Middle frontal gyrus (tissue), 1 donor: Measurements from ENCODE around the gene UCN.
A peak's percentile ranks its signal among the peaks of the same experiment; 100 is the strongest.
"Not testable (repeated sequence)": the region's sequence is repeated elsewhere in the genome, so short reads cannot be mapped to it uniquely, and the experiment has no call there.

ENCODE experiments used
- DNase-seq: peaks from one replicate; pipeline ENCODE4 v3.0.0-alpha.2; 2015; ENCODE audit warnings: low spot score; ENCODE audit errors: extremely low spot score

UCN gene

DNA sequence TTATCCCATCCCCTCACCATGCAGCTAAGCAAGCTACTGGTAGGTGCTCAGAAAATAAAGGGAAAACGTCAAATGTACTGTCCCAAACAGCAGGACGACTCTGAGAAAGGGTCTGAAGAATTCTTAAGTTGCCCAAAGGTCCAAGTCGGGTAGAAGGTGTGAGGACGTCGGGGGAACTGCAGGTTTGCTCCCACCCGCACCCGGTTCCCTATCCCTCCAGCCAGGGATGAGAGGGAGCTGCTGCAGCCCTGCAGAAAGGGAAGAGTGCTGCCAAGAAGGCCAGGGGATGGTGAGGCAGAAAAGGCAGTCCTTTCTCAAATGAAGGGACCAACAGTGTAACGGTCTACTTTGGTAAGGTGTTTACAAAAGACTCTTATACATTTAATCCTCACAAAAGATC is 6.9 kb upstream of the UCN start:
- no peak for DNase-seq

DNA sequence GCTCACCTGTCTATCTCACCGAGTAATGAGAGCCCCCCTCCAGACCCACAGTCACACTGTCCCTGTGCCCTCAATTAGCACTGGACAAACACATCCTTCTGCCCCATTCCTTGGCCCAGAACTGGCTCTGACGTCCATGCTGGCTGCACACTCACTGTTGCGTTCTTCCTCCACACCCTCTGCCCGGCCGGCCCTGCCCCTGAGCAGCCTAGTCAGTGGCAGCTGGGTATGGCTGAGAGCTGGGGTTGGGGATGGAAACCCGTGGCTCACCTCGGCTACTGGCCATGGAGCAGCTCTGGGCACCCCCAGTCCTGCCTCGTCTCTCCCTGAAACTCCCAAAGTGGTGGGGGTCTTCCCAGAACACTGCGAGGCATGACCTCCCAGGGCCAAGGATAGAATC is 6.5 kb upstream of the UCN start:
- no peak for DNase-seq

DNA sequence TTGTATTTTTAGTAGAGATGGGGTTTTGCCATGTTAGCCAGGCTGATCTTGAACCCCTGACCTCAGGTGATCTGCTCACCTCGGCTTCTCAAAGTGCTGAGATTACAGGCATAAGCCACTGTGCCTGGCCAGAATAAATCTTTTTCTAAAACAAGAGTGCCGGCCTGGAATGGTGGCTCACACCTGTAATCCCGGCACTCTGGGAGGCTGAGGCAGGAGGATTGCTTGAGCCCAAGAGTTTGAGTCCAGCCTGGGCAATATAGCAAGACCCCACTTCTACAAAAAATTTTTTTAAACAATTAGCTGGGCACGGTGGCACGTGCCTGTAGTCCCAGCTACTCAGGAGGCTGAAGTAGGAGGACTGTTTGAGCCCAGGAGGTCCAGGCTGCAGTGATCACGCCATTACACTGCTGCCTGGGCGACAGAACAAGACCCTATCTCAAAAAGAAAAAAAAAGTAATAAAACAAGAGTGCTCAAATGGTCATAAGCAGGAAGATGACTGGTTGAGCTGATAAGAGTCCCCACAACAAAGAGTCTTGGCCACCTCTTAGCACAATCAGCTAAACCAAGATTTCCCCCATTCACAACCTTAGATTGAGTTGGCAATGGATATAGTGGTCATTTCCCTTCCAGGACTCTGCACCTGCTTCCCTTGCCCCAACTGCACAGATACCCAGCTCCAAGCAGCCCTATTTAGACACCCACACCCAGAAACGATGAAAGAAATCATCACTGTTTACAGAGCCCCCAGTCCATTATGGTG is 5.8 kb upstream of the UCN start:
- no peak for DNase-seq

- no peak for DNase-seq
Measured at GRCh38 chr2:27312152-27312551, 3.9 kb upstream of the UCN start.

DNA sequence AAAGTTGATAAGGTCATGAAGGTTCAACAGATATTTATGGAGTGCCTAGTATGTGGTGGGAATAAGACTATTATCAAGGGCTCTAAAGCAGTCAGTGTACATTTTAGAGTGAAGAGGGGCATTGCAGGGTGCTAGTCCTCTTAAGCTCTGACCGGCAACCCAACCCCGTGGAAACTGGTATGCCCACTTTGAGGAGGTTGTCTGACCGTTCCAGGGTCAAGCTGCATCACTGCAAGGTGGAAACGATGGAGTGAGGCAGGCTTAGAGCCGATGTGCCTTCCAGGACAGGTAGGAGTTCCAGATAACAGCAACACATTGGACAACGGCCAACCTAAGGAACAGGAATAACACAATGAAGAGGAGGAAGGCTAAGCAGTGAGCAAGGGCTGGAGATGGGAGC is 1.4 kb upstream of the UCN start:
- no peak for DNase-seq

- no peak for DNase-seq
Measured at GRCh38 chr2:27307545-27308358, 493 bp downstream of the UCN start.

DNA sequence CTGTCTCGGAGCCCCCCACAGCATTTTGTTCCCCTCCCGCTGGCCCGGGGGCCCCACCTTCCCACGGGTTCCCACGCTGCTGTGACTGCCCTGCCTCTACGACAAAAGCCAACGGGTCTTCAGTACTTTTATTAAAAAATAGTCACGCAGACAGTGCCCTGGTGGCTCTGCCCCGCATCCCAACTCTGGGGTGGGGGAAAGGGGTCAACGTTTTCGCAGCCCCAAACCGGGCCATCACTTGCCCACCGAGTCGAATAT is 1.0 kb downstream of the UCN start:
- DNase-seq, result no peak

- DNase-seq, result no peak
Measured at GRCh38 chr2:27306573-27307286, 1.5 kb downstream of the UCN start.

GRCh38 chr2:27306136-27306535 is 2.1 kb downstream of the UCN start:
- DNase-seq, result no peak

- no peak for DNase-seq
Measured at GRCh38 chr2:27305516-27305915, 2.7 kb downstream of the UCN start.

- DNase-seq, result no peak
Measured at GRCh38 chr2:27304488-27305240, 3.6 kb downstream of the UCN start.

DNA sequence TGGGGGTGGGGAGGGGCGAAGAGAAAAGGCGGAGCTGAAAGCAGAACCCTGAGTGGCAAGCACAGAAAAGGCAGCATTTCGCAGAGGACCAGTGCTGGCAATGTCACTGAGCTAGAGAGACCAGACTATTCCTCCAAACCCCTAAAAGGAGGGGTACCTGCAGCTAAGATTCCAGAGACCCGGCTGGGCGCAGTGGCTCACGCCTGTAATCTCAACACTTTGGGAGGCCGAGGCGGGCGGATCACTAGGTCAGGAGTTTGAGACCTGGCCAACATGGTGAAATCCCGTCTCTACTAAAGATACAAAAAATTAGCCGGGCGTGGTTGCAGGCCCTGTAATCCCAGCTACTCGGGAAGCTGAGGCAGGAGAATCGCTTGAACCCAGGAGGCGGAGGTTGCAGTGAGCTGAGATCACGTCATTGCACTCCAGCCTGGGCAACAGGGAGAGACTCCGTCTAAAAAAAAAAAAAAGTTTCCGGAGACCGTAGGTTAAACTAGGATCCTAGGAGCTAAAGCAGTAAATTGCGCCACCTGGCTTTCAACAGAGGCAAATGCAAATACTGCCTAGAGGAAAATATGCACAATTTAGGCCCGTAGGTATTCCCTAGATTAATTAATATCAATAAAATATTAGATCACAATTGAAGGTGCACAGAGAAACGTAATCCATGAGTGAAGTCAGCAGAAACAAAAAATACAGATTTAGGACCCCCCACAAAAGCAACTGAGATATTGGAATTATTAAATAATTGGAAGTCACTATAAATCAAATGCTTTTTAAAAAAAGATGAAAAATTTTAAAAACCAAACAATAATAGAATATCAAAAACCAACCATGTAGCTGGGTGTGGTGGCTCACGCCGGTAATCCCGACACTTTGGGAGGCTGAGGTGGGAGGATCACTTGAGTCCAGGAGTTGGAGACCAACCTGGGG is 4.9 kb downstream of the UCN start:
- DNase-seq, result peak; percentile 47

GRCh38 chr2:27300606-27301005 is 7.6 kb downstream of the UCN start:
- not testable (repeated sequence) for DNase-seq

GRCh38 chr2:27298391-27299080 is 9.7 kb downstream of the UCN start:
- no peak for DNase-seq

GRCh38 chr2:27297195-27297594 is 11.1 kb downstream of the UCN start:
- no peak for DNase-seq

- DNase-seq, result no peak
Measured at GRCh38 chr2:27296481-27296880, 11.8 kb downstream of the UCN start.

DNA sequence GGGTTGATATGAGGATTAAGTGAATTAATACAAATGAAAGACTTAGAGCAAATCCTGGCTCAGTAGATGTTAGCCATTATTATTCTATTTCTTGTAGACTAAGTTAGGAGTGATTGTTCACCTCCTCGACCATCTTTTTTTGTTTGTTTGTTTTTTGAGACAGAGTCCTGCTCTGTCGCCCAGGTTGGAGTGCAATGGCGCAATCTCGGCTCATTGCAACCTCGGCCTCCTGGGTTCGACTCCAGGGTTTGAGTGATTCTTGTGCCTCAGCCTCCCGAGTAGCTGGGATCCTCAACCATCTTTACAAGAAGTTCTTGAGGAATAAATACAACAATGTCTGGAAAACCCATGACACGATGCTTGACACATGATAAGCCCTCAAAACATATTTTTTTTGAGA is 13.3 kb downstream of the UCN start:
- no peak for DNase-seq

GRCh38 chr2:27291865-27292264 is 16.4 kb downstream of the UCN start:
- DNase-seq, result no peak

- DNase-seq, result no peak
Measured at GRCh38 chr2:27290549-27290948, 17.7 kb downstream of the UCN start.

DNA sequence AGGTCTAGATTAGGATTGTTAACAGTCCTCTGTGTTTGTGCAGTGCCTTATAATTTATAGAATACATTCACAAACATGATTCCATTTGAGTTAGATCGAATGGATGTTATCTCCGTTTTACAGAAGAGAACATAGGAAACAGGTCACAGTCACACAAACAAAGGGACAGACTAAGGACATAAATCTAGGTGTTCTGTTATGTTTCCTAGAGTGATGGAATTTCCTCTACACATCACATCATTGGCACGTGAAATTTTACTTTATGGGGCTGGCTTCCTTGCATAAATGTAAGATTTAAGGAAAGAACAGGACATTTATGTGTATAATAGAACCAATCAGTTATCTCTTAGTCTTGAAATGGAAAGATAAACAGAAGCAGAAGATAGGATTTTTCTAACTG is 19.6 kb downstream of the UCN start:
- no peak for DNase-seq
